H1 (cell line): ENCODE results near the gene SYNE4. TPM values are rescaled to one million over a fixed set of nuclear protein-coding genes. Genes with fewer than 3 reads are reported as not detected.
A peak's percentile ranks its signal among the peaks of the same experiment; 100 is the strongest.

Experiments used
- CTCF ChIA-PET: fragments of 300-600 bp; sonication (Branson Sonifier 250); formaldehyde crosslinking; loops from one replicate; lab custom pipeline; 2021; ENCODE audit not compliant: partially characterized antibody; lab: Charles Lee
- POLR2A ChIA-PET: fragments of 300-600 bp; sonication (Branson Sonifier 250); formaldehyde crosslinking; loops from one replicate; lab custom pipeline; 2021; ENCODE audit warnings: inconsistent platforms; ENCODE audit not compliant: partially characterized antibody; lab: Charles Lee
- DNase-seq, 2 experiments: peaks; one replicate each; pipeline versions ENCODE4 v3.0.0 to v3.0.0-alpha.2; 2010 to 2022; ENCODE audit warnings: low spot score in 2 of 2, low read depth in 1 of 2, mixed read lengths in 1 of 2
- FAIRE-seq: peaks from 2 replicates; lab custom pipeline; 2011; peaks lifted over from hg19 to GRCh38; lab: Jason Lieb, UNC
- H2AFZ ChIP-seq: 2 replicates; pipeline ENCODE4 v1.8.1; 2012; ENCODE audit warnings: low read length, inconsistent platforms
- H2AK5ac ChIP-seq: 2 replicates; pipeline ENCODE4 v1.6.1; 2013; ENCODE audit warnings: low read depth, low read length
- H2BK120ac ChIP-seq: replicated peaks from 2 replicates; pipeline ENCODE3; 2013; ENCODE audit warnings: low read depth, low read length, inconsistent platforms
- H2BK12ac ChIP-seq: 2 replicates; pipeline ENCODE4 v1.6.1; 2013; ENCODE audit warnings: low read depth, low read length
- H2BK15ac ChIP-seq: 2 replicates; pipeline ENCODE4 v1.6.1; 2013; ENCODE audit warnings: low read length
- H2BK20ac ChIP-seq: 2 replicates; pipeline ENCODE4 v1.6.1; 2013; ENCODE audit warnings: low read length
- H2BK5ac ChIP-seq: 2 replicates; pipeline ENCODE4 v1.6.1; 2013; ENCODE audit warnings: low read depth, low read length
- H3K14ac ChIP-seq: 2 replicates; pipeline ENCODE4 v1.6.1; 2013; ENCODE audit warnings: inconsistent platforms; ENCODE audit not compliant: insufficient read length
- H3K18ac ChIP-seq: 2 replicates; pipeline ENCODE4 v1.6.1; 2013; ENCODE audit warnings: low read length; ENCODE audit errors: extremely low read depth
- H3K23ac ChIP-seq: 2 replicates; pipeline ENCODE4 v1.6.1; 2013; ENCODE audit warnings: inconsistent platforms; ENCODE audit not compliant: insufficient read length
- H3K23me2 ChIP-seq: 2 replicates; pipeline ENCODE4 v1.6.1; 2013; ENCODE audit warnings: low read depth, low read length
- H3K27ac ChIP-seq: 2 replicates; pipeline ENCODE4 v1.6.1; 2011; ENCODE audit warnings: low read depth, low read length, inconsistent platforms
- H3K27me3 ChIP-seq, 4 experiments: replicated peaks in 1 of 4; 1 replicate in 1 of 4; 2 replicates in 3 of 4; pipeline versions ENCODE4 v1.6.1 to v1.8.1; 2011 to 2013; ENCODE audit warnings: low read length in 3 of 4, mild to moderate bottlenecking in 3 of 4, inconsistent platforms in 2 of 4, mixed read lengths in 2 of 4, moderate library complexity in 1 of 4; ENCODE audit not compliant: control insufficient read depth in 3 of 4, insufficient read depth in 3 of 4; ENCODE audit errors: extremely low read depth in 1 of 4
- H3K36me3 ChIP-seq, 4 experiments: 2 replicates each; pipeline versions ENCODE4 v1.6.1 to v1.8.1; 2011 to 2013; ENCODE audit warnings: mild to moderate bottlenecking in 4 of 4, low read length in 3 of 4, moderate library complexity in 2 of 4, control low read depth in 1 of 4, inconsistent platforms in 1 of 4; ENCODE audit not compliant: insufficient read depth in 4 of 4, control insufficient read depth in 2 of 4
- H3K4ac ChIP-seq: replicated peaks from 2 replicates; pipeline ENCODE3; 2013; ENCODE audit warnings: low read length, low read depth, mixed read lengths, inconsistent platforms; ENCODE audit not compliant: insufficient read length
- H3K4me1 ChIP-seq, 4 experiments: replicated peaks in 1 of 4; 1 replicate in 1 of 4; 2 replicates in 3 of 4; pipeline versions ENCODE4 v1.6.1 to v1.8.1; 2011 to 2013; ENCODE audit warnings: low read length in 3 of 4, inconsistent platforms in 2 of 4, mixed read lengths in 1 of 4; ENCODE audit not compliant: insufficient read depth in 4 of 4, control insufficient read depth in 3 of 4
- H3K4me2 ChIP-seq, 2 experiments: 2 replicates each; pipeline versions ENCODE4 v1.6.1 to v1.8.1; 2011 to 2013; ENCODE audit warnings: low read depth in 2 of 2, low read length in 2 of 2, control low read depth in 1 of 2, inconsistent platforms in 1 of 2, mild to moderate bottlenecking in 1 of 2; ENCODE audit not compliant: insufficient read depth in 1 of 2
- H3K4me3 ChIP-seq, 4 experiments: fragments of 200-600, 300-600 bp in 1 of 4; sonication (generic), shearing (Covaris generic), sonication (Bioruptor Twin) in 1 of 4; 2 replicates each; pipeline versions ENCODE4 v1.5.1 to v1.8.1; 2011 to 2016; ENCODE audit warnings: low read length in 4 of 4, low read depth in 3 of 4, control low read depth in 2 of 4, inconsistent platforms in 2 of 4, mild to moderate bottlenecking in 2 of 4, mixed read lengths in 1 of 4, moderate library complexity in 1 of 4; ENCODE audit not compliant: insufficient read depth in 2 of 4; ENCODE audit errors: extremely low read depth in 1 of 4
- H3K56ac ChIP-seq: replicated peaks from 2 replicates; pipeline ENCODE3; 2013; ENCODE audit warnings: low read depth, mild to moderate bottlenecking, mixed read lengths, low read length, inconsistent platforms; ENCODE audit not compliant: insufficient read length
- H3K79me1 ChIP-seq: 2 replicates; pipeline ENCODE4 v1.6.1; 2013; ENCODE audit warnings: low read depth, low read length, control low read depth
- H3K79me2 ChIP-seq, 2 experiments: 2 replicates each; pipeline versions ENCODE4 v1.6.1 to v1.8.1; 2012 to 2013; ENCODE audit warnings: low read length in 2 of 2, mild to moderate bottlenecking in 2 of 2, inconsistent platforms in 1 of 2; ENCODE audit not compliant: insufficient read depth in 2 of 2, control insufficient read depth in 1 of 2
- H3K9ac ChIP-seq, 4 experiments: replicated peaks in 1 of 4; 1 replicate in 1 of 4; 2 replicates in 3 of 4; pipeline versions ENCODE4 v1.6.1 to v1.8.1; 2011 to 2013; ENCODE audit warnings: low read depth in 3 of 4, low read length in 3 of 4, control low read depth in 2 of 4, mild to moderate bottlenecking in 2 of 4, moderate library complexity in 2 of 4, inconsistent platforms in 1 of 4; ENCODE audit errors: extremely low read depth in 1 of 4
- H3K9me3 ChIP-seq, 2 experiments: 2 replicates each; pipeline versions ENCODE4 v1.6.1 to v1.8.1; 2012 to 2013; ENCODE audit warnings: mild to moderate bottlenecking in 2 of 2, moderate library complexity in 2 of 2, control low read depth in 1 of 2, inconsistent platforms in 1 of 2, low read depth in 1 of 2, low read length in 1 of 2, mixed read lengths in 1 of 2; ENCODE audit not compliant: insufficient read depth in 2 of 2
- H4K20me1 ChIP-seq, 2 experiments: replicated peaks in 1 of 2; 2 replicates each; pipeline versions ENCODE3 to v1.8.1; 2011 to 2013; ENCODE audit warnings: inconsistent platforms in 2 of 2, low read length in 2 of 2, mild to moderate bottlenecking in 1 of 2; ENCODE audit not compliant: insufficient read depth in 2 of 2, control insufficient read depth in 1 of 2
- H4K5ac ChIP-seq: 2 replicates; pipeline ENCODE4 v1.6.1; 2013; ENCODE audit warnings: low read length, low read depth, mixed read lengths, inconsistent platforms; ENCODE audit not compliant: insufficient read length
- H4K8ac ChIP-seq: 2 replicates; pipeline ENCODE4 v1.8.0; 2013; ENCODE audit warnings: mild to moderate bottlenecking, moderate library complexity, low read length, inconsistent platforms; ENCODE audit not compliant: insufficient read depth; ENCODE audit errors: extremely low read depth
- H4K91ac ChIP-seq: replicated peaks from 2 replicates; pipeline ENCODE3; 2013; ENCODE audit warnings: low read length, mixed read lengths, inconsistent platforms; ENCODE audit not compliant: insufficient read length
- FOSL1 ChIP-seq: IDR thresholded peaks from 2 replicates; pipeline ENCODE4 v1.6.1; 2011; ENCODE audit warnings: mild to moderate bottlenecking, low read depth, low read length, moderate library complexity; ENCODE audit not compliant: insufficient read depth
- NANOG ChIP-seq: IDR thresholded peaks from 2 replicates; pipeline ENCODE4 v1.6.1; 2011; ENCODE audit warnings: low read length, low read depth, mild to moderate bottlenecking, inconsistent platforms; ENCODE audit not compliant: insufficient read depth, poor library complexity, severe bottlenecking
- PHF8 ChIP-seq: fragments of 200-600 bp; sonication (generic); conservative IDR thresholded peaks from 2 replicates; pipeline ENCODE4 v1.7.1; 2012; ENCODE audit warnings: low read depth, mild to moderate bottlenecking, inconsistent platforms, low read length, moderate library complexity
- RAD21 ChIP-seq, 2 experiments: IDR thresholded peaks in 1 of 2; conservative IDR thresholded peaks in 1 of 2; 2 replicates each; pipeline ENCODE4 v1.6.1; 2011; ENCODE audit warnings: low read depth in 2 of 2, low read length in 2 of 2, improper control_type of control experiment in 1 of 2, inconsistent platforms in 1 of 2, mild to moderate bottlenecking in 1 of 2, moderate library complexity in 1 of 2
- WGBS, 2 experiments: shearing (Covaris generic) in 1 of 2; methylation state at CpG; one replicate each; pipeline versions ENCODE4 v1.1.6 to v1.1.7; 2013 to 2015; ENCODE audit warnings: low lambda C conversion rate in 2 of 2, mixed read lengths in 2 of 2, inconsistent platforms in 1 of 2, low coverage in 1 of 2, missing lambda C conversion rate in 1 of 2; ENCODE audit not compliant: insufficient replicate concordance in 2 of 2, insufficient coverage in 1 of 2, insufficient read length in 1 of 2; ENCODE audit errors: extremely low coverage in 1 of 2, missing lambda C conversion rate in 1 of 2; 5-methylcytosine and 5-hydroxymethylcytosine counted together
- polyA plus RNA-seq, 7 experiments: library from polyadenylated mRNA; depleted of rRNA in 3 of 7; stranded (reverse) in 5 of 7; unstranded in 2 of 7; fragments of >200 nt in 5 of 7; fragments of 200-250 nt in 2 of 7; gene quantifications; 1 replicate in 5 of 7; 2 replicates in 1 of 7; 4 replicates in 1 of 7; pipeline versions ENCODE4 v1.2.1 to v1.2.3, GENCODE V29; 2011 to 2013; ENCODE audit warnings: missing spikeins in 2 of 7, mixed read lengths in 2 of 7
- total RNA-seq: library from RNA; stranded (reverse); fragmentation: NEBNext Ultra II Directional; extraction: Animal tissue kit (Norgen Biotek cat#: 25700); gene quantifications from 2 replicates; pipeline ENCODE4 v1.2.1, GENCODE V29; 2021

Gene SYNE4
- total and polyA plus RNA-seq, 2 of the 8 experiments (the other 6 are each of a cell fraction or from before 2014, with no cell fraction given) = 20.8 to 22.6 TPM

DNA sequence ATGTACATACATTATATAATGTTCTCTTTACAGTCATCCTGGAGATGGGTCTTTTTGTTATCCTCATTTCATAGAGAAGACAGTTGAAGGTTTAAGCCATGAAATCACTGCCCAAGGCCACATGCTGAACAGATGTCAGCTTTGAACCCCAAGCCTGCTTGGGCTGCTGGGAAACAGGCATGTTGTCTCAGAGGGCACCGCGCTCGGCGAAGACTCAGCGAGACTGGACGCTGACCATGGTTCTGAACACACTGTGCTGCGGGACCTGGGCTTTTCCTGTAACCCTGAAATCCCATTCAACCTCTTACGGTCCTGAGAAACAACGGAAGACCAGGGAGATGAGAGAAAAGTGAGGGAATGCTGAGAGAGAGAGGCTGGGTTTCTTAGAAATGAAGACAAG lies 45.1 kb downstream of the SYNE4 start:
- H3K23me2 ChIP-seq = peaks cover 3% of the 10 kb centered on the region; the same call in 1 of the 2 replicates
- H3K27ac ChIP-seq = no peak overlapping the region
- H3K9me3 ChIP-seq = no peaks in the 10 kb centered on the region
- H3K4me3 ChIP-seq = no peak overlapping the region
- H3K36me3 ChIP-seq = no peaks in the 10 kb centered on the region
- no peak overlapping the region for H3K14ac ChIP-seq
- H3K4ac ChIP-seq = no peak overlapping the region
- H3K79me1 ChIP-seq = no peaks in the 10 kb centered on the region
- POLR2A ChIA-PET = interaction anchor here (0.7 to 1.0 kb wide), 3 partner anchors 13 to 28 kb away, joined by 3 to 4 read pairs (median 3); no protein-coding TSS in a partner anchor
- no peak overlapping the region for H2AK5ac ChIP-seq
- H2BK20ac ChIP-seq = no peak overlapping the region
- H2BK15ac ChIP-seq = no peak overlapping the region
- no peak overlapping the region for H3K23ac ChIP-seq
- H4K20me1 ChIP-seq = peaks cover 0 to 9% of the 10 kb centered on the region in 2 experiments
- FAIRE-seq (peak; percentile 85), DNase-seq (peak in 1 of 2 experiments; percentile 88)
- H3K4me2 ChIP-seq = no peak overlapping the region
- no peak overlapping the region for H4K91ac ChIP-seq
- H3K4me1 ChIP-seq = peaks cover 0 to 7% (median 3%) of the 10 kb centered on the region in 4 experiments; a peak in 4 of 7 replicates
- peaks cover 13 to 27% (median 23%) of the 10 kb centered on the region in 4 experiments for H3K27me3 ChIP-seq
- no peak overlapping the region for H4K5ac ChIP-seq
- no peak overlapping the region for H3K18ac ChIP-seq
- WGBS, 2 experiments = 18% methylated on average over 9 of the region's 9 CpGs; no CpG with 5 or more reads in 1 of the 2 experiments
- no peak overlapping the region for H3K56ac ChIP-seq
- no peak overlapping the region for H2BK5ac ChIP-seq
- no peak overlapping the region for H2BK120ac ChIP-seq
- H3K9ac ChIP-seq = no peak overlapping the region
- no peaks in the 10 kb centered on the region for H3K79me2 ChIP-seq
- H2AFZ ChIP-seq = no peak overlapping the region
- H4K8ac ChIP-seq = no peak overlapping the region
- CTCF ChIA-PET = interaction anchor here (0.7 to 6.6 kb wide), 3 partner anchors 10 to 21 kb away, joined by 3 to 47 read pairs (median 3); no protein-coding TSS in a partner anchor
- H2BK12ac ChIP-seq = no peak overlapping the region
- TF ChIP-seq PHF8 (no peak), FOSL1 (no peak), RAD21 (IDR thresholded peaks at IDR 0.05 in 1 of 2, conservative IDR thresholded peaks at IDR 0.05 in 1 of 2; ENCODE audit: low read depth in 2 of 2, low read length in 2 of 2) (no peak; a peak in 1 of 4 replicates), NANOG (no peak)
